Upper lobe of left lung (tissue), 4 donors: Measurements from ENCODE around the gene FAM72C.
"Not testable (repeated sequence)": the region's sequence is repeated elsewhere in the genome, so short reads cannot be mapped to it uniquely, and the experiment has no call there.

ENCODE experiments used
- POLR2A ChIP-seq, 4 donors: fragments of 450-650 bp; IDR thresholded peaks; one replicate each; pipeline ENCODE4 v1.5.1; 2016 to 2017; ENCODE audit warnings: antibody characterized with exemption in 4 of 4, mild to moderate bottlenecking in 2 of 4
- TF ChIP-seq, protein P1 (sequence below), 6 experiments: fragments of 450-650 bp in 4 of 6; fragments of 200-600 bp in 2 of 6; sonication (generic) in 2 of 6; IDR thresholded peaks; one replicate each; pipeline ENCODE4 v1.5.1; 2016 to 2019; ENCODE audit warnings: antibody characterized with exemption in 6 of 6

DNA sequence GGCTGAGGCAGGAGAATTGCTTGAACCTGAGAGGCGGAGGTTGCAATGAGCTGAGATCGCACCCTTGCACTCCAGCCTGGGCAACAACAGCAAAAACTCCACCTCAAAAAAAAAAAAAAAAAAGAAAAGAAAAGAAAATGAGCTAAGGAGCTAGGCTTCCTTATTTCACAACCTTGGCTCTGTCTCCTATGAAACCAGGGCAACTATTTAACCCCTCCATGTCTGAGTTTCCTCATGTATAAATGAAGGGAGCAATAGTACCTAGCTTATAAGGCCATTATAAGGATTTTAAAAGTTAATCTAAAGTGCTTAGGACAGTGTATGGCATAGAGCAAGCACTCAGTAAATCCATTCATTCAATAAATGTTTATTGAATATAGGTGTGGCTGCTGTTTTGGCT lies 32.9 kb downstream of the FAM72C start:
- TF ChIP-seq POLR2A (IDR thresholded peaks at IDR 0.05) = not testable (repeated sequence)
- TF ChIP-seq, protein P1, sequence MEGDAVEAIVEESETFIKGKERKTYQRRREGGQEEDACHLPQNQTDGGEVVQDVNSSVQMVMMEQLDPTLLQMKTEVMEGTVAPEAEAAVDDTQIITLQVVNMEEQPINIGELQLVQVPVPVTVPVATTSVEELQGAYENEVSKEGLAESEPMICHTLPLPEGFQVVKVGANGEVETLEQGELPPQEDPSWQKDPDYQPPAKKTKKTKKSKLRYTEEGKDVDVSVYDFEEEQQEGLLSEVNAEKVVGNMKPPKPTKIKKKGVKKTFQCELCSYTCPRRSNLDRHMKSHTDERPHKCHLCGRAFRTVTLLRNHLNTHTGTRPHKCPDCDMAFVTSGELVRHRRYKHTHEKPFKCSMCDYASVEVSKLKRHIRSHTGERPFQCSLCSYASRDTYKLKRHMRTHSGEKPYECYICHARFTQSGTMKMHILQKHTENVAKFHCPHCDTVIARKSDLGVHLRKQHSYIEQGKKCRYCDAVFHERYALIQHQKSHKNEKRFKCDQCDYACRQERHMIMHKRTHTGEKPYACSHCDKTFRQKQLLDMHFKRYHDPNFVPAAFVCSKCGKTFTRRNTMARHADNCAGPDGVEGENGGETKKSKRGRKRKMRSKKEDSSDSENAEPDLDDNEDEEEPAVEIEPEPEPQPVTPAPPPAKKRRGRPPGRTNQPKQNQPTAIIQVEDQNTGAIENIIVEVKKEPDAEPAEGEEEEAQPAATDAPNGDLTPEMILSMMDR (IDR thresholded peaks at IDR 0.05) = not testable (repeated sequence)
